GM23338 (cell line): ENCODE results near the gene SCN2B. TPM values are rescaled to one million over a fixed set of nuclear protein-coding genes. Genes with fewer than 3 reads are reported as not detected.

Experiments used
- ATAC-seq: fragments of 200-7000 bp; cut with Tn5 transposase; 3 replicates; pipeline ENCODE4 v1.9.1; 2020
- DNase-seq: peaks from one replicate; pipeline ENCODE4 v3.0.0-alpha.2; 2015; ENCODE audit warnings: low spot score
- H2AFZ ChIP-seq: fragments of 200-600 bp; sonication (generic); 2 replicates; pipeline ENCODE4 v1.8.0; 2016; ENCODE audit warnings: antibody characterized with exemption, mild to moderate bottlenecking, moderate library complexity
- H3F3A ChIP-seq: fragments of 200-600 bp; sonication (generic); replicated peaks from 2 replicates; pipeline ENCODE4 v1.8.0; 2017; ENCODE audit warnings: antibody characterized with exemption, mixed run types, low read depth
- H3K27ac ChIP-seq: fragments of 200-600 bp; sonication (generic); 2 replicates; pipeline ENCODE4 v1.6.1; 2016; ENCODE audit warnings: low read depth
- H3K27me3 ChIP-seq: fragments of 200-600 bp; sonication (generic); 2 replicates; pipeline ENCODE4 v1.8.0; 2016; ENCODE audit warnings: mild to moderate bottlenecking, mixed run types, moderate library complexity; ENCODE audit not compliant: insufficient read depth
- H3K36me3 ChIP-seq: fragments of 200-600 bp; sonication (generic); 2 replicates; pipeline ENCODE4 v1.8.0; 2016; ENCODE audit warnings: mild to moderate bottlenecking; ENCODE audit not compliant: insufficient read depth
- H3K4me1 ChIP-seq: fragments of 200-600 bp; sonication (generic); 2 replicates; pipeline ENCODE4 v1.8.0; 2016; ENCODE audit warnings: mild to moderate bottlenecking, moderate library complexity; ENCODE audit not compliant: insufficient read depth
- H3K4me2 ChIP-seq: fragments of 200-600 bp; sonication (generic); 2 replicates; pipeline ENCODE4 v1.7.1; 2017; ENCODE audit warnings: mixed run types
- H3K4me3 ChIP-seq: fragments of 200-600 bp; sonication (generic); 2 replicates; pipeline ENCODE4 v1.6.1; 2016; ENCODE audit warnings: mixed run types
- H3K79me2 ChIP-seq: fragments of 200-600 bp; sonication (generic); replicated peaks from 2 replicates; pipeline ENCODE4 v1.8.0; 2017; ENCODE audit warnings: mild to moderate bottlenecking; ENCODE audit not compliant: insufficient read depth
- H3K9me2 ChIP-seq: fragments of 200-600 bp; sonication (generic); 2 replicates; pipeline ENCODE4 v1.8.0; 2017; ENCODE audit not compliant: insufficient read depth
- H4K20me1 ChIP-seq: fragments of 200-600 bp; sonication (generic); replicated peaks from 2 replicates; pipeline ENCODE4 v1.8.0; 2017; ENCODE audit warnings: mild to moderate bottlenecking; ENCODE audit not compliant: insufficient read depth
- H3K27ac Mint-ChIP-seq: 2 replicates; pipeline ENCODE4 v1.8.0; 2020; ENCODE audit warnings: inconsistent platforms, mild to moderate bottlenecking, moderate library complexity, mixed read lengths
- H3K27me3 Mint-ChIP-seq: 3 replicates; pipeline ENCODE4 v1.8.0; 2022; ENCODE audit warnings: low read depth, mild to moderate bottlenecking, moderate library complexity, mixed read lengths, inconsistent platforms; ENCODE audit not compliant: insufficient read depth, poor library complexity
- H3K36me3 Mint-ChIP-seq: 3 replicates; pipeline ENCODE4 v1.8.0; 2021; ENCODE audit warnings: low read depth, mild to moderate bottlenecking, inconsistent platforms, moderate library complexity, mixed read lengths
- H3K4me1 Mint-ChIP-seq: 3 replicates; pipeline ENCODE4 v1.8.0; 2020; ENCODE audit warnings: mild to moderate bottlenecking, inconsistent platforms, mixed read lengths
- H3K4me3 Mint-ChIP-seq: 3 replicates; pipeline ENCODE4 v1.8.0; 2021; ENCODE audit warnings: moderate library complexity, mild to moderate bottlenecking, inconsistent platforms, mixed read lengths
- H3K9me3 Mint-ChIP-seq: 3 replicates; pipeline ENCODE4 v1.8.0; 2020; ENCODE audit warnings: moderate library complexity, mild to moderate bottlenecking, inconsistent platforms, mixed read lengths
- CREB1 ChIP-seq: fragments of 250-450 bp; sonication (Bioruptor Pico); IDR thresholded peaks from 2 replicates; pipeline ENCODE4 v1.5.0; 2020; ENCODE audit warnings: low read depth, mild to moderate bottlenecking, moderate library complexity
- ETS1 ChIP-seq: IDR thresholded peaks from 2 replicates; pipeline ENCODE4 v1.6.1; 2016; ENCODE audit warnings: antibody characterized with exemption
- EZH2 ChIP-seq: fragments of 200-600 bp; sonication (generic); IDR thresholded peaks from one replicate; pipeline ENCODE4 v1.8.0; 2017; ENCODE audit warnings: antibody characterized with exemption, mild to moderate bottlenecking, low read depth; ENCODE audit not compliant: unreplicated experiment
- EZH2phosphoT487 ChIP-seq: fragments of 200-600 bp; sonication (generic); IDR thresholded peaks from one replicate; pipeline ENCODE4 v1.8.1; 2018; ENCODE audit warnings: antibody characterized with exemption; ENCODE audit not compliant: unreplicated experiment
- JUNB ChIP-seq: IDR thresholded peaks from one replicate; pipeline ENCODE4 v1.6.1; 2016; ENCODE audit warnings: antibody characterized with exemption; ENCODE audit not compliant: unreplicated experiment
- NANOG ChIP-seq: IDR thresholded peaks from 2 replicates; pipeline ENCODE4 v1.6.1; 2016; ENCODE audit warnings: antibody characterized with exemption, borderline replicate concordance
- POLR2AphosphoS5 ChIP-seq: IDR thresholded peaks from 2 replicates; pipeline ENCODE4 v1.6.1; 2016; ENCODE audit warnings: antibody characterized with exemption, low read depth
- REST ChIP-seq: IDR thresholded peaks from one replicate; pipeline ENCODE4 v1.6.1; 2018; ENCODE audit warnings: antibody characterized with exemption; ENCODE audit not compliant: unreplicated experiment
- STAT1 ChIP-seq: IDR thresholded peaks from one replicate; pipeline ENCODE4 v1.6.1; 2016; ENCODE audit warnings: antibody characterized with exemption; ENCODE audit not compliant: unreplicated experiment
- ZNF114 ChIP-seq: fragments of 250-450 bp; sonication (Bioruptor Pico); IDR thresholded peaks from 2 replicates; pipeline ENCODE4 v1.5.0; 2020; ENCODE audit warnings: mild to moderate bottlenecking, moderate library complexity
- ZNF331 ChIP-seq: fragments of 250-450 bp; sonication (Bioruptor Pico); IDR thresholded peaks from 2 replicates; pipeline ENCODE4 v1.5.0; 2020; ENCODE audit warnings: low read depth, mild to moderate bottlenecking, moderate library complexity
- polyA plus RNA-seq: library from polyadenylated mRNA; unstranded; fragments of >200 nt; fragmentation: Nextera tagmentation; extraction: Ambion mirVana; gene quantifications from 2 replicates; pipeline ENCODE4 v1.2.1, GENCODE V29; 2016
- total RNA-seq: library from RNA; depleted of rRNA; stranded (reverse); fragments of >200 nt; shearing (Covaris generic); gene quantifications from 2 replicates; pipeline ENCODE4 v1.2.3, GENCODE V29; 2014

SCN2B gene
- total and polyA plus RNA-seq, 2 experiments from 2014 or later = 0.03 TPM; not detected in 1

DNA sequence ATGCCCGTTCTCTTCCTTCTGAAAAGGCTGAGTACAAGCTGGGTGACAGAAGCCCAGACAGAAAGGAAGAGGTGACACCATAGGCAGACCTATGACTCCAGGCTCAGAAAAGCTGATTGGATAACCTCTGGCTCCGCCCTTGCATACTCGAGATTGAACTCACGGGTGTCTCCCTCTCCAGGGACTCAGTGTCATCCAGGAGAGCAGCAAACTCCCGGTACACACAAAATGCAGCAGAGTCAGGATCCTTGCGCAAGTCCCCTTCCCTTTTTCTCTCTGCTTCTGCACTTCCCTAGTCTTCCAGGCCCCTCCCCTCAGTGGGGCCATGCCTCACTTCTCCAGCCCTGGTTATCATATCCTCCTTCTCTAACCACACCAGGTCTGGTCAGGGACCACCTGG, 33.6 kb downstream of the SCN2B start:
- H4K20me1 ChIP-seq = 0 out of 2 replicates have a peak, but pooled peaks cover 3% of the 10 kb centered on the region
- no peak overlapping the region for H3K4me3 Mint-ChIP-seq
- H3K79me2 ChIP-seq = no peaks in the 10 kb centered on the region
- H3K36me3 Mint-ChIP-seq = no peaks in the 10 kb centered on the region
- no peaks in the 10 kb centered on the region for H3K9me3 Mint-ChIP-seq
- H2AFZ ChIP-seq = peak overlapping the region; percentile 66; the same call in 1 of the 2 replicates
- H3F3A ChIP-seq = no peaks in the 10 kb centered on the region
- H3K27me3 ChIP-seq = peaks cover 47% of the 10 kb centered on the region
- no peak for DNase-seq
- peaks cover 27% of the 10 kb centered on the region for H3K27me3 Mint-ChIP-seq
- H3K27ac Mint-ChIP-seq = no peak overlapping the region
- TF ChIP-seq POLR2AphosphoS5 = no peak
- TF ChIP-seq ZNF114 = no peak
- TF ChIP-seq NANOG = no peak
- TF ChIP-seq JUNB = no peak
- no peak for TF ChIP-seq ETS1
- TF ChIP-seq CREB1 (CRISPR knock-in tag) = no peak
- TF ChIP-seq EZH2phosphoT487 = no peak
- TF ChIP-seq STAT1 = no peak
- no peak for TF ChIP-seq EZH2
- peaks cover 20% of the 10 kb centered on the region for H3K4me1 Mint-ChIP-seq
- no peaks in the 10 kb centered on the region for H3K36me3 ChIP-seq
- ATAC-seq = no peak
- peaks cover 18% of the 10 kb centered on the region; the same call in 1 of the 2 replicates for H3K4me1 ChIP-seq
- H3K9me2 ChIP-seq = no peaks in the 10 kb centered on the region
- peak overlapping the region; percentile 62 for H3K4me2 ChIP-seq
- no peak overlapping the region for H3K27ac ChIP-seq
- peak overlapping the region; percentile 35; the same call in 1 of the 2 replicates for H3K4me3 ChIP-seq

GRCh38 chr11:118142081-118142480, 34.4 kb downstream of the SCN2B start:
- H3K9me2 ChIP-seq = no peaks in the 10 kb centered on the region
- Mint-ChIP-seq H3K27me3 (peaks cover 24% of the 10 kb centered on the region), H3K4me1 (peaks cover 13% of the 10 kb centered on the region), H3K4me3 (no peak overlapping the region), H3K36me3 (no peaks in the 10 kb centered on the region), H3K27ac (no peak overlapping the region), H3K9me3 (no peaks in the 10 kb centered on the region)
- H3K36me3 ChIP-seq = no peaks in the 10 kb centered on the region
- 0 out of 2 replicates have a peak, but pooled peaks cover 3% of the 10 kb centered on the region for H4K20me1 ChIP-seq
- ATAC-seq (no peak), DNase-seq (no peak)
- peaks cover 40% of the 10 kb centered on the region for H3K27me3 ChIP-seq
- peaks cover 10% of the 10 kb centered on the region; the same call in 1 of the 2 replicates for H3K4me1 ChIP-seq
- no peak overlapping the region for H3K4me2 ChIP-seq
- H3K4me3 ChIP-seq = no peak overlapping the region
- no peak overlapping the region for H3K27ac ChIP-seq
- no peaks in the 10 kb centered on the region for H3K79me2 ChIP-seq
- H3F3A ChIP-seq = no peaks in the 10 kb centered on the region
- no peak overlapping the region for H2AFZ ChIP-seq
- no peak for TF ChIP-seq EZH2phosphoT487
- TF ChIP-seq CREB1 (CRISPR knock-in tag) = no peak
- TF ChIP-seq REST = no peak
- TF ChIP-seq ETS1 = no peak
- TF ChIP-seq ZNF331 = no peak
- TF ChIP-seq STAT1 = no peak
- TF ChIP-seq NANOG = no peak
